ENCODE results near the gene EHD1.

EHD1 gene

DNA sequence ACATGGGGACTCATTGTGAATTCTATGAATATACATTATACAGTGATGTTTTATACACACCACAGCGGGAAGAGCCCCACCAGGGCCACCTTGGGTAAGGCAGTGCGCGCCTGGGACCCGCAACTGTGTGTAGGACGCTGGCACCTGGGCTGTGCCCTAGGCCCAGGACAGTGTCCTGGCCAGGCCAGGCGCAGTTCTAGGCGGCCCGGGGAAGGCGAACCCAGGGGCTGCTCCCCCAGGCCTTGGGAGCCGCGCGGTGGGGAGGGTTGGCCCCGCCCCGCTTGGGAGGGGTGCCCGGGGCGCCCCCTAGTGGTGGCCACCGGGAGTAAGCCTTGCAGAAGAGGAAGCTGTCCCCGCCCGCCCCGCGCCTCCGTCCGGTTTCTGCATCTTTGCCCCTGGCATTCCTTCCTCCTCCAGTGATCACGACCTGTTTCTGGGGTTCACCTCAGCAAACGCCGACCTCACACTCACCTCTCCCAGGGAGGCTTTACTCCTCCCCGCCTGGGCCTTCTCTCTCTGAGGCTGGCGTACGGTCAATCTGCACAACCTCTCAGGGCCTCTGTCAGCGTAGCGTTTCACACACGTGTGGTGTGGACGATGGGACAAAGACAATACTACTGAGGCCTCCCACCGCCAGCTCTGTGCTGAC, 9.5 kb upstream of the EHD1 start:
- Histone ChIP-seq H3K9me3 (ENCODE audit: control insufficient read depth, low read length) (no peaks in the 10 kb centered on the region), H3K36me3 (ENCODE audit: control insufficient read depth, insufficient read depth, low read length, severe bottlenecking) (no peaks in the 10 kb centered on the region), H3K27me3 (replicated peaks; ENCODE audit: control insufficient read depth, insufficient read depth, low read length) (no peaks in the 10 kb centered on the region), H3K4me3 (ENCODE audit: low read length) (no peak overlapping the region), H3K9ac (ENCODE audit: low read length) (peak overlapping the region; percentile 50), H3K4me1 (ENCODE audit: control insufficient read depth, insufficient read depth, low read length) (peaks cover 17% of the 10 kb centered on the region)
- DNase-seq (ENCODE audit: low read depth), result peak; percentile 84

DNA sequence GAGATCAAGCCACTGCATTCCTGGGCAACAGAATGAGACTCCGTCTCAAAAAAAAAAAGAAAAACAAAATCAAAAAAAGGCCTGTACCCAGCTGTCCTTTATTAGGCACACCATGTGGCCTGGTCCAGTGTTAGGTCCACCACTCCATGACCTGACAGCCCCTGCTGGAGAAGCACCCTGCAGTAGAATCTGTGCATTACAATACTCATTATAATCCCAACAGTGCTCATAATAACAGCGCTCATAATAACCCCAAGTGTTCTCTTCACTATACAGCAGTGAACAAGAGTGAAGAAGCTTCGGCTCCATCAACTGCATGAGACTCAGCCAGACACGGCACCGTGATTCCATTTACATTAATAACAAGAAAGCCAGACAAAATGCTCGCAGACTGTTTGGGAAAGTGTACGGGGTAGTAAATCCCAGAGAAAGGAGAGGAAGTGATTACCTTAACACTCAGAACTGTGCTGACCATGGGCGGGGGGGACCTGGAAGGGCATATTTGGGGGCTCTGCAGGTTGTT, 8.9 kb upstream of the EHD1 start:
- H3K4me3 ChIP-seq (ENCODE audit: low read length), result no peak overlapping the region
- H3K9ac ChIP-seq (ENCODE audit: low read length), result peak overlapping the region; percentile 50
- no peaks in the 10 kb centered on the region for H3K9me3 ChIP-seq (ENCODE audit: control insufficient read depth, low read length)
- no peaks in the 10 kb centered on the region for H3K36me3 ChIP-seq (ENCODE audit: control insufficient read depth, insufficient read depth, low read length, severe bottlenecking)
- H3K4me1 ChIP-seq (ENCODE audit: control insufficient read depth, insufficient read depth, low read length), result peaks cover 17% of the 10 kb centered on the region
- DNase-seq (ENCODE audit: low read depth), result no peak
- H3K27me3 ChIP-seq (replicated peaks; ENCODE audit: control insufficient read depth, insufficient read depth, low read length), result no peaks in the 10 kb centered on the region

DNA sequence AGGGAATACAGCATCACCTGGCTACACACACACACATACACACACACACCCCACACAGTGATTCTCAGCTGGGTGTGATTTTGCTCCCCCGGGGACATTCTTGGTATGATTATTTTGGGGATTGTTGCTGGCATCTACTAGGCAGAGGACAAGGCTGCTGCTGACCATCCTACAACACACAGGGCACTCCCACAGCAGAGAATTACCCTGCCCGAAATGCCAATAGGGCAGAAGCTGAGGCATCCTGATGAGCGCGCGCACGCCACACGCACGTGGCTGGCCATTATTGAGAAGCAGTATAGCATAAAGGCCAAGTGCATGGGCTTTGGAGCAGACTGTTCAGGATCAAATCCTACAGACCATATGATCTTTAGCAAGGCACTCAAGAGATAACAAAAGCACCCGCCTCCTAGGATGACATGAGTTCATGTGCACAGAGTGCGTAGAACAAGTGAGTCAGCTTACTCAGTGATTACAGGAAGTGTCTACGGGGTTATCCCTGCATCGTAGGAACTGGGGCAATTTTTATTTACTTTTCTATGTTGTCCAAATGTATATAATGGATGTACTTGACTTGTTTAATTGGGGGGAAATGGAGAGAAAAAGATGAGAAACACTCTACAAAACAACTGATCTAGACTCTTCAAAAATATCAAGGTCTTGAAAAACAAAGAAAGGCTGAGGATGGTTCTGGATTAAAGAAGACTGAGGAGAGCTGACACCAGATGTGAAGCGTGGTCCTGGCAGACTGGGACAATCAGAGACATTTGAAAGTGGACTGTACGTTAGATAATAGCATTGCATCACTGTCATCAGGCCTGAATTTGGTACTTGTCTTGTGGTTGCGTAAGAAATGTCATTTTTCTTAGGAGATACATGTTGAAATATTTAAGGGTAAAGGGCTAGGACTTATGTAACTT, 7.2 kb upstream of the EHD1 start:
- H3K9ac ChIP-seq (ENCODE audit: low read length), result no peak overlapping the region
- H3K9me3 ChIP-seq (ENCODE audit: control insufficient read depth, low read length), result no peaks in the 10 kb centered on the region
- DNase-seq (ENCODE audit: low read depth), result peak; percentile 75
- no peak overlapping the region for H3K4me3 ChIP-seq (ENCODE audit: low read length)
- peaks cover 21% of the 10 kb centered on the region for H3K4me1 ChIP-seq (ENCODE audit: control insufficient read depth, insufficient read depth, low read length)
- H3K36me3 ChIP-seq (ENCODE audit: control insufficient read depth, insufficient read depth, low read length, severe bottlenecking), result no peaks in the 10 kb centered on the region
- no peaks in the 10 kb centered on the region for H3K27me3 ChIP-seq (replicated peaks; ENCODE audit: control insufficient read depth, insufficient read depth, low read length)

DNA sequence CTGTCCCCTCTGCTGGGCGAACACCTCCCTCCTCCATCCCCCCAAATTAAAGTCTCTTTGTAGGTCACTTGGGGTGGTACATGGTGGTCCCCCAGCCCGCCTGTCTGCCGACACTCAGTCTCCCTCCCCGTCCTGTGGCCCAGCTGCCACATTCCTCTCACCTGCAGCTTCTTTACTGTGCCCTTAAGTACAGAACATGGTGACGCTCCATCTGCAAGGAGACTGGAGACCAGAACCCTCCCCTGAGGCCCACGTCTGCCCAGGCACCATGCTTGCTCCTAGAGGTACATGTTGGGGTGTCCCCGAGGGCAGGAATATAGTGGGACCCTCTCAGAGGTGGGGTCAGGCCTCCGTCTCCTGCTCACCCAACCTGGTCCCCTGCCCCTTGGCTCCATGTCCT, 5.6 kb upstream of the EHD1 start:
- Histone ChIP-seq H3K9me3 (ENCODE audit: control insufficient read depth, low read length) (no peaks in the 10 kb centered on the region), H3K4me1 (ENCODE audit: control insufficient read depth, insufficient read depth, low read length) (peaks cover 37% of the 10 kb centered on the region)
- DNase-seq (ENCODE audit: low read depth), result no peak

DNA sequence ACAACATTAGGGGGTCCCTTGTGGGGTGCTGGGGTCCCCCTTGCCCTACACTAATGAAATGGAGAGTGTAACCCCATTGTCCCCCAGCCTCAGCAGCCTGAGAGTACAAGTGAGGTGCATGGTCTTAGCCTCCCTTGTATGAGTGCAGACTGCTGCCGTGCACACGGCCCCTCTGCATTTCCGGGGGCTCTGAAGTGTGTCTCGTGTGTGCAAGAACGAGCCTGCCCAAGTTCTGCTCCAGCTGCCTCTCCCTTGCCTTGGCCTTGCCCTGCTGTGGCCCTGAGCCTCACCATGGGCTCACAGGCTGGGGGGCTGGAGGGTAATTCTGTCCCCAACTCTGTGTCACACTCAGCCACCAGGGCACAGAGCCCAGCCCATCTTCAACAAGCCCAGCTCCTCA, 5.2 kb upstream of the EHD1 start:
- H3K9me3 ChIP-seq (ENCODE audit: control insufficient read depth, low read length), result no peaks in the 10 kb centered on the region
- H3K4me1 ChIP-seq (ENCODE audit: control insufficient read depth, insufficient read depth, low read length), result peaks cover 39% of the 10 kb centered on the region
- no peak for DNase-seq (ENCODE audit: low read depth)
- no peaks in the 10 kb centered on the region for H3K27me3 ChIP-seq (replicated peaks; ENCODE audit: control insufficient read depth, insufficient read depth, low read length)
- no peaks in the 10 kb centered on the region for H3K36me3 ChIP-seq (ENCODE audit: control insufficient read depth, insufficient read depth, low read length, severe bottlenecking)
- no peak overlapping the region for H3K9ac ChIP-seq (ENCODE audit: low read length)
- no peak overlapping the region for H3K4me3 ChIP-seq (ENCODE audit: low read length)

More for the DNA sequence above, 5.6 kb upstream of the EHD1 start:
- Histone ChIP-seq H3K27me3 (replicated peaks; ENCODE audit: control insufficient read depth, insufficient read depth, low read length) (no peaks in the 10 kb centered on the region), H3K36me3 (ENCODE audit: control insufficient read depth, insufficient read depth, low read length, severe bottlenecking) (no peaks in the 10 kb centered on the region), H3K4me3 (ENCODE audit: low read length) (no peak overlapping the region), H3K9ac (ENCODE audit: low read length) (no peak overlapping the region)

DNA sequence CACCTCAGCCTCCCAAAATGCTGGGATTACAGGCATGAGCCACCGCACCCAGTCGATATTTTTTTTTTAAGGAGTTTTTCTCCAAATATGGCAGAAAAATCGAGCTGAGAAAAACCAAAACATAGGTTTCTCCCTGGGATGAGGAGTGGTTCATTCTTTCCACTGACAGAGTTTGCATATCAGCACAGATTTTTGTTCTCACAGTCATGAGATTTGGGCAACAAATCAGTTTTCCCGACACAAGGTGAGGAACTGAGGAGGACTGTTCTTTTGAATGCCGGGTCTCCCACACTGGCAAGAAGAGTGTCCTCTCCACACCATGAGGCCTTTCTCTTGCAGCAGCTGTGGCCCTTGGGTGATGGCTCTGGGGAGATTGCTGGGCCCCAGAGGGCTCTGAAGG, 3.8 kb upstream of the EHD1 start:
- no peak overlapping the region for H3K9ac ChIP-seq (ENCODE audit: low read length)
- H3K4me3 ChIP-seq (ENCODE audit: low read length), result no peak overlapping the region
- no peak for DNase-seq (ENCODE audit: low read depth)
- H3K4me1 ChIP-seq (ENCODE audit: control insufficient read depth, insufficient read depth, low read length), result peaks cover 34% of the 10 kb centered on the region
- no peaks in the 10 kb centered on the region for H3K9me3 ChIP-seq (ENCODE audit: control insufficient read depth, low read length)
- H3K27me3 ChIP-seq (replicated peaks; ENCODE audit: control insufficient read depth, insufficient read depth, low read length), result no peaks in the 10 kb centered on the region
- H3K36me3 ChIP-seq (ENCODE audit: control insufficient read depth, insufficient read depth, low read length, severe bottlenecking), result no peaks in the 10 kb centered on the region

DNA sequence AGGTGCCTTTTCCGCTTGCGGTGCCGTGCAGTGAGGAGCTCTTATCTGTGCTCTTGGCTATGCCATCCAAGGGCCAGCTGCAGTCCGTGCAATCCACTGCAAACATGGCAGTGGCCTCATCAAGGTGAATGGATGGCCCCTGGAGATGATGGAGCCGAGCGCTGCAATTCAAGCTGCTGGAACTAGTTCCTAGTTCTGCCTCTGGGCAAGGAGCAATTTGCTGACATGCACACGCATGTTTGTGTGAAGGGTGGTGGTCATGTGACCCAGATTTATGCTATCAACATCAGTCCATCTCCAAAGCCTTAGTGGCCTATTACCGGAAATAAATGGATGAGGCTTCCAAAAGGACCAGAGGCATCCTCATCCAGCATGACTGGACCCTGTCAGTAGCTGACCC, 3.1 kb upstream of the EHD1 start:
- Histone ChIP-seq H3K9ac (ENCODE audit: low read length) (no peak overlapping the region), H3K9me3 (ENCODE audit: control insufficient read depth, low read length) (no peaks in the 10 kb centered on the region), H3K27me3 (replicated peaks; ENCODE audit: control insufficient read depth, insufficient read depth, low read length) (no peaks in the 10 kb centered on the region), H3K4me1 (ENCODE audit: control insufficient read depth, insufficient read depth, low read length) (peaks cover 41% of the 10 kb centered on the region), H3K36me3 (ENCODE audit: control insufficient read depth, insufficient read depth, low read length, severe bottlenecking) (no peaks in the 10 kb centered on the region), H3K4me3 (ENCODE audit: low read length) (no peak overlapping the region)
- DNase-seq (ENCODE audit: low read depth), result no peak

DNA sequence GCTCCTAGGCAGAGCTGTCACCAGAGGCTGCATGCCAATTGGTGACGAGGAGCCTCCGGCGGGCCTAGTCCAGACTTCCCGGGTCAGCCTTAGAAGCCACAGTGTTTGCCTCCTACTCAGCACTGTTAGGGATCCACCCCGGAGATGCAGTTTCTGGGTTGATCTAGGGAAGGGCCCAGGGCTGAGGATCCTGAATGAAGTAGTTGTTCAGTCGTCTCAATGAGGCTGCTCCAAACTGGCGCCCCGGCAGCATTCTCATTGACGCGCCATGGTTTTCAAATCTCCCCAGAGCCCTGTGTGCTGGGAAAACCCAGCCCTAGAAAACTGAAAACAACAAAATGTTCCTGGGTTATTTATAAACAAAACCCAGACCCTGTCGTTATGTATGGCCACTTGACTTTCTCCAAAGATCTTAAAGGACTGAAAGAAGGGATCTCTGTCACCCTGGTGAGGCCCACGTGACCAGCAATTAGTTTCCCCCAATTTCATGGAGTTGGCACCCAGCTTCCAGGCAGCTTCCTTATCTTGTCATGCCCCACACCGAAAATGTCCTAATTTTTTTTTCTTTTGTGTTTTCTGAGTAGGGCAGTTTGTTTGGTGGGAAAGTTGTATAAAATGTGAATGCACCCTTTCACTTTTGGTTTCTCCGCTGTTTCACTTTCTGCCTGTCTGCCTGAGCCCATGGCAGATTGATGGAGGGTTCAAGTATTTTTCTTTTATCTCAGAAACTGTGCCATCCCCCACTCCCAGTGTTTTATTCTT, 2.0 kb upstream of the EHD1 start:
- no peaks in the 10 kb centered on the region for H3K27me3 ChIP-seq (replicated peaks; ENCODE audit: control insufficient read depth, insufficient read depth, low read length)
- H3K36me3 ChIP-seq (ENCODE audit: control insufficient read depth, insufficient read depth, low read length, severe bottlenecking), result no peaks in the 10 kb centered on the region
- DNase-seq (ENCODE audit: low read depth), result no peak
- peaks cover 43% of the 10 kb centered on the region for H3K4me1 ChIP-seq (ENCODE audit: control insufficient read depth, insufficient read depth, low read length)
- H3K9ac ChIP-seq (ENCODE audit: low read length), result peak overlapping the region; percentile 75
- H3K4me3 ChIP-seq (ENCODE audit: low read length), result peak overlapping the region; percentile 37
- no peaks in the 10 kb centered on the region for H3K9me3 ChIP-seq (ENCODE audit: control insufficient read depth, low read length)

DNA sequence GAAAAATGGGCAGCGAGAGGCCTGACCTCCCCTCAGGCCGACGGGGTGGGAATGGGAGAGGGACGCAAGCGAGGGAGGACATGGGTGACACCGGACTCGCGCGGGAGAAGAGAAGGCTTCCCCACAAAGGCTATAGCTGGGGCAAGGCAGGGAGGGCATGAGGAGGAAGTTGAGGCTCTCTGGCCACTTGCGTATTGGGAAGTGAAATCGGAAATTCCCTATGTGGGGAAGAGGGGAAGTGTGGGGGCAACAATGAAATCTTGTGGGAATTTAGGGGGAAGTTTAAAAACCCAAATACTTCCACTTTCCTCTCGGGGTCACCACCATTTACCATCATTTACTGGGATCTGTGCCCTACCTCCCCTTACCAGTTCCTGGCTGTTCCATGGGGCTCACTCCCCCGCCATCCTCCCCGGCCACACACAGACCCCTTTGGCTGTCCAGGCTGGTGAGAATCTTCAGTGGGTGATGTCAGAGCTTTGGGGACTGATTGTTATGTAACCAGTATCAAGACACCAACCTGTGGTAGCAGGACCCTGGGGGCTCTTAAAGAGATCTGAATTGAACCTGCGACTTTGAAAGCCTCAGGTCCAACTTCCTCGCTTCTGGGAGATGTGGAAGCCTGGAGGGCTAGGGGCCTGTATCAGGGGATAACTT, 951 bp upstream of the EHD1 start:
- Histone ChIP-seq H3K4me1 (ENCODE audit: control insufficient read depth, insufficient read depth, low read length) (peaks cover 49% of the 10 kb centered on the region), H3K4me3 (ENCODE audit: low read length) (peak overlapping the region; percentile 88), H3K9ac (ENCODE audit: low read length) (peak overlapping the region; percentile 85), H3K36me3 (ENCODE audit: control insufficient read depth, insufficient read depth, low read length, severe bottlenecking) (peaks cover 3% of the 10 kb centered on the region), H3K9me3 (ENCODE audit: control insufficient read depth, low read length) (no peaks in the 10 kb centered on the region), H3K27me3 (replicated peaks; ENCODE audit: control insufficient read depth, insufficient read depth, low read length) (no peaks in the 10 kb centered on the region)
- no peak for DNase-seq (ENCODE audit: low read depth)

DNA sequence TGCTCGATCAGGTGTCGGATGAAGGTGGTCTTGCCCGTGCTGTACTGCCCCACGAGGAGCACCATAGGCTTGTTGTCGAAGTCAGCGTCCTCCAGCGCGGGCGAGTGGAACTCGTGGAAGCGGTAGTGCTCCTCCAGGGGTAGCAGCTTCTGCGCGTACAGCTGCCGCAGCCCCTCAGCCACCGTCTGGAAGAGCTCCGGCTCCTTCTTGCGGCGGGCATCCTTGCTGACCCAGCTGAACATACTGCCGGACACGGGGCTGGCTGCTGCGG, 263 bp downstream of the EHD1 start:
- H3K36me3 ChIP-seq (ENCODE audit: control insufficient read depth, insufficient read depth, low read length, severe bottlenecking), result peaks cover 9% of the 10 kb centered on the region
- H3K27me3 ChIP-seq (replicated peaks; ENCODE audit: control insufficient read depth, insufficient read depth, low read length), result no peaks in the 10 kb centered on the region
- H3K9ac ChIP-seq (ENCODE audit: low read length), result peak overlapping the region; percentile 88
- H3K4me1 ChIP-seq (ENCODE audit: control insufficient read depth, insufficient read depth, low read length), result peaks cover 52% of the 10 kb centered on the region
- DNase-seq (ENCODE audit: low read depth), result no peak
- no peaks in the 10 kb centered on the region for H3K9me3 ChIP-seq (ENCODE audit: control insufficient read depth, low read length)
- peak overlapping the region; percentile 86 for H3K4me3 ChIP-seq (ENCODE audit: low read length)
